C4-2B (cell line): ENCODE data around the gene CXCL9.

ENCODE experiments used
- CTCF ChIP-seq: fragments of 450-650 bp; conservative IDR thresholded peaks from 2 replicates; pipeline ENCODE4 v1.5.1; 2017; ENCODE audit warnings: mild to moderate bottlenecking
- ZFX ChIP-seq: fragments of 450-650 bp; IDR thresholded peaks from 2 replicates; pipeline ENCODE4 v1.6.1; 2017

- TF ChIP-seq CTCF (no peak), ZFX (no peak)
These were observed 48.1 kb upstream of the CXCL9 start for GRCh38 chr4:76055421-76055820.
